Fibroblast of villous mesenchyme (primary cell): Measurements from ENCODE around the gene TXNDC11. TPM values are rescaled to one million over a fixed set of nuclear protein-coding genes. Genes with fewer than 3 reads are reported as not detected.

Experiments used
- DNase-seq: peaks from one replicate; pipeline ENCODE4 v3.0.0-alpha.2; 2010; ENCODE audit warnings: low read depth
- H3K4me3 ChIP-seq: 2 replicates; pipeline ENCODE4 v1.5.1; 2011; ENCODE audit warnings: low read depth, mild to moderate bottlenecking, low read length
- CTCF ChIP-seq: IDR thresholded peaks from 2 replicates; pipeline ENCODE4 v1.5.1; 2012; ENCODE audit warnings: low read depth, mild to moderate bottlenecking, low read length; ENCODE audit not compliant: insufficient read depth
- total RNA-seq: library from RNA; depleted of rRNA; stranded (reverse); fragments of >200 nt; gene quantifications from 2 replicates; pipeline ENCODE4 v1.2.3, GENCODE V29; 2012

TXNDC11 gene
- total RNA-seq, 1 donor = 30.2 TPM

GRCh38 chr16:11649276-11649675, 93.4 kb downstream of the TXNDC11 start:
- DNase-seq = no peak
- no peak overlapping the region for H3K4me3 ChIP-seq
- TF ChIP-seq CTCF = no peak

- TF ChIP-seq CTCF = no peak
- DNase-seq = no peak
- H3K4me3 ChIP-seq = no peak overlapping the region
These were observed 99.9 kb downstream of the TXNDC11 start for GRCh38 chr16:11642765-11643116.

- DNase-seq = peak; percentile 86
- peak; percentile 80 for TF ChIP-seq CTCF
- H3K4me3 ChIP-seq = no peak overlapping the region
These were observed 101.5 kb downstream of the TXNDC11 start for GRCh38 chr16:11640987-11641817.

GRCh38 chr16:11639925-11640899, 102.4 kb downstream of the TXNDC11 start:
- TF ChIP-seq CTCF = no peak
- no peak overlapping the region for H3K4me3 ChIP-seq
- DNase-seq = peak; percentile 99

GRCh38 chr16:11639008-11639562, 103.6 kb downstream of the TXNDC11 start:
- no peak for TF ChIP-seq CTCF
- no peak for DNase-seq
- no peak overlapping the region for H3K4me3 ChIP-seq

- DNase-seq = no peak
- no peak overlapping the region for H3K4me3 ChIP-seq
- TF ChIP-seq CTCF = no peak
These were observed 104.5 kb downstream of the TXNDC11 start for GRCh38 chr16:11638140-11638539.
